GM10266 (cell line): ENCODE measurements around the gene OR1A2.
"Not testable (repeated sequence)": the region's sequence is repeated elsewhere in the genome, so short reads cannot be mapped to it uniquely, and the experiment has no call there.

ENCODE experiments used
- DNase-seq: peaks from one replicate; pipeline ENCODE4 v3.0.0; 2012; ENCODE audit errors: extremely low spot score
- TF ChIP-seq, protein P1 (sequence below): IDR thresholded peaks from 2 replicates; pipeline ENCODE4 v1.5.1; 2012; ENCODE audit warnings: mild to moderate bottlenecking, low read depth; ENCODE audit not compliant: control insufficient read depth, insufficient read depth; ENCODE audit errors: missing control alignments

The OR1A2 gene

GRCh38 chr17:3213587-3213986 is 16.3 kb downstream of the OR1A2 start:
- TF ChIP-seq, protein P1, sequence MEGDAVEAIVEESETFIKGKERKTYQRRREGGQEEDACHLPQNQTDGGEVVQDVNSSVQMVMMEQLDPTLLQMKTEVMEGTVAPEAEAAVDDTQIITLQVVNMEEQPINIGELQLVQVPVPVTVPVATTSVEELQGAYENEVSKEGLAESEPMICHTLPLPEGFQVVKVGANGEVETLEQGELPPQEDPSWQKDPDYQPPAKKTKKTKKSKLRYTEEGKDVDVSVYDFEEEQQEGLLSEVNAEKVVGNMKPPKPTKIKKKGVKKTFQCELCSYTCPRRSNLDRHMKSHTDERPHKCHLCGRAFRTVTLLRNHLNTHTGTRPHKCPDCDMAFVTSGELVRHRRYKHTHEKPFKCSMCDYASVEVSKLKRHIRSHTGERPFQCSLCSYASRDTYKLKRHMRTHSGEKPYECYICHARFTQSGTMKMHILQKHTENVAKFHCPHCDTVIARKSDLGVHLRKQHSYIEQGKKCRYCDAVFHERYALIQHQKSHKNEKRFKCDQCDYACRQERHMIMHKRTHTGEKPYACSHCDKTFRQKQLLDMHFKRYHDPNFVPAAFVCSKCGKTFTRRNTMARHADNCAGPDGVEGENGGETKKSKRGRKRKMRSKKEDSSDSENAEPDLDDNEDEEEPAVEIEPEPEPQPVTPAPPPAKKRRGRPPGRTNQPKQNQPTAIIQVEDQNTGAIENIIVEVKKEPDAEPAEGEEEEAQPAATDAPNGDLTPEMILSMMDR, result no peak
- DNase-seq, result no peak

- not testable (repeated sequence) for DNase-seq
Measured at GRCh38 chr17:3219978-3220377, 22.7 kb downstream of the OR1A2 start.

- TF ChIP-seq, protein P1, result no peak
- no peak for DNase-seq
Measured at GRCh38 chr17:3221850-3222249, 24.5 kb downstream of the OR1A2 start.

- DNase-seq, result no peak
- TF ChIP-seq, protein P1, result no peak
Measured at GRCh38 chr17:3222505-3222904, 25.2 kb downstream of the OR1A2 start.

DNA sequence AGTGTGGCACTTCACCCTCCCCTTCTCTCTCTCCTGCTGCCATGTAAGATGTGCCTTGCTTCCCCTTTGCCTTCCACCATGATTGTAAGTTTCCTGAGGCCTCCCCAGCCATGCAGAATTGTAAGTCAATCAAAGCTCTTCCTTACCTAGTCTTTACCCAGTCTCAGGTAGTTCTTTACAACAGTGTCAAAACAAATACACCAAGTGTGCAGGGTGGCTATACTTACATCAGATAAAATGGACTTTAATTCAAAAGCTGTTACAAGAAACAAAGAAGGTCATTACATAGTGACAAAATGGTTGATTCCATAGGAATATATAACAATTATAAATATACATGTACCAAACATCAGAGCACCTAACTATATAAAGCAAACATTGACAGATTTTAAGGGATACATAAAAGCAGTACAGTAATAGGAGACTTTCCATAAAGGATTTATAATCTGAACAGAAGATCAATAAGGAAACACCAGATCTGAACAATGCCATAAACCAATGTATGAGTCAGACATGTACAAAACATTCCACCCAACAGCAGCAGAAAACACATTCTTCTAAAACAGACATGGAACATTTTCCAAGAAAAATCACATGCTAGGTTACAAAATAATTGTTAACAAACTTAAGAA is 27.5 kb downstream of the OR1A2 start:
- not testable (repeated sequence) for DNase-seq

GRCh38 chr17:3232300-3232699 is 35.0 kb downstream of the OR1A2 start:
- not testable (repeated sequence) for DNase-seq

DNA sequence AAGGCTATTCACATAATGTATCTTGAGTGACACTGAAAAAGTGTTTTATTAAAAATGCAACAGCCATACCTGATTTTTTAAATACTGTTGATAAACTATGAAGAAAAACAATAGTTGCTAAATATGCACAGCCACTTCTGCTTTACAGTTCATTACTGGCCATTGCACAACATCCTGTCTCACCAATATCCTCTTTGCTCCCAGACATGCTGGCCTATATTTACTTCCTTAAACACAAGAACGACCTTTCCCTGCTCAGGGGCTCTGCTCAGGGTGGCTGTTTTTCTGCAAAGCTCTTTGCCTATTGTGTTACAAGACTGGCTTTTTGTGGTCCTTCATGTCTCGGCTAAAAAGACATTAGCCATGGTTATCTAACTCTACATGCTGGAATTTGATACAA is 41.4 kb downstream of the OR1A2 start:
- DNase-seq, result not testable (repeated sequence)

DNA sequence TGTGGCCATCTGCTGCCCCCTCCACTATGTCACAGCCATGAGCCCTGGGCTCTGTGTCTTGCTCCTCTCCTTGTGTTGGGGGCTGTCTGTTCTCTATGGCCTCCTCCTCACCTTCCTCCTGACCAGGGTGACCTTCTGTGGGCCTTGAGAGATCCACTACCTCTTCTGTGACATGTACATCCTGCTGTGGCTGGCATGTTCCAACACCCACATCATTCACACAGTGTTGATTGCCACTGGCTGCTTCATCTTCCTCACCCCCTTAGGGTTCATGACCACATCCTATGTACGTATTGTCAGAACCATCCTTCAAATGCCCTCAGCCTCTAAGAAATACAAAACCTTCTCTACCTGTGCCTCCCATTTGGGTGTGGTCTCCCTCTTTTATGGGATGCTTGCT is 43.7 kb downstream of the OR1A2 start:
- DNase-seq, result not testable (repeated sequence)

GRCh38 chr17:3244841-3245240 is 47.5 kb downstream of the OR1A2 start:
- DNase-seq, result not testable (repeated sequence)
